Measurements from ENCODE around the gene MGAT5B.

The MGAT5B gene

GRCh38 chr17:76987486-76988093 is 119.4 kb downstream of the MGAT5B start:
- DNase-seq: no peak

GRCh38 chr17:76988796-76989195 is 120.6 kb downstream of the MGAT5B start:
- DNase-seq: no peak

GRCh38 chr17:76989519-76989918 is 121.3 kb downstream of the MGAT5B start:
- no peak for DNase-seq

GRCh38 chr17:76992891-76993290 is 124.7 kb downstream of the MGAT5B start:
- no peak for DNase-seq

- no peak for DNase-seq
These were observed 125.4 kb downstream of the MGAT5B start for GRCh38 chr17:76993651-76994050.

- no peak for DNase-seq
These were observed 126.0 kb downstream of the MGAT5B start for GRCh38 chr17:76994237-76994637.

GRCh38 chr17:76995387-76996105 is 127.3 kb downstream of the MGAT5B start:
- DNase-seq: no peak

- DNase-seq: no peak
These were observed 128.8 kb downstream of the MGAT5B start for GRCh38 chr17:76996741-76997694.

GRCh38 chr17:76997981-76998531 is 129.9 kb downstream of the MGAT5B start:
- peak; percentile 66 to 81 for DNase-seq

GRCh38 chr17:76998839-76999238 is 130.6 kb downstream of the MGAT5B start:
- DNase-seq: no peak

All from CD4-positive, alpha-beta T cell treated with Interferon alpha-2 for 1 hour (primary cell).